ENCODE measurements around the gene MGME1.

Gene MGME1

GRCh38 chr20:18039063-18039462 lies 70.2 kb downstream of the MGME1 start:
- DNase-seq (ENCODE audit: low read depth) = no peak
- no peak overlapping the region for H3K4me3 ChIP-seq (ENCODE audit: low read length)
- TF ChIP-seq CTCF (conservative IDR thresholded peaks at IDR 0.05; ENCODE audit: low read length) = no peak
